OCI-LY7 (cell line): ENCODE measurements around the gene SLC22A4. TPM values are rescaled to one million over a fixed set of nuclear protein-coding genes. Genes with fewer than 3 reads are reported as not detected.

ENCODE experiments used
- BruUV-seq: library from RNA; stranded (reverse); fragments of 400-500 nt; replicated peaks from 2 replicates; lab custom pipeline; 2021; lab: Mats Ljungman, UMichigan
- CTCF ChIA-PET: fragments of 300-600 bp; sonication (Branson Sonifier 250); formaldehyde crosslinking; loops from one replicate; lab custom pipeline; 2022; ENCODE audit warnings: antibody characterized with exemption; ENCODE audit not compliant: unreplicated experiment; lab: Charles Lee
- POLR2A ChIA-PET: fragments of 300-600 bp; sonication (Branson Sonifier 250); formaldehyde crosslinking; loops from one replicate; lab custom pipeline; 2022; ENCODE audit warnings: antibody characterized with exemption; lab: Charles Lee
- DNase-seq: peaks from one replicate; pipeline ENCODE4 v3.0.0-alpha.2; 2015; ENCODE audit warnings: low spot score
- H2AFZ ChIP-seq: fragments of 200-600 bp; sonication (generic), shearing (Covaris generic); 2 replicates; pipeline ENCODE4 v1.6.1; 2014; ENCODE audit warnings: mild to moderate bottlenecking, antibody characterized with exemption, low read length, moderate library complexity
- H3K27ac ChIP-seq: fragments of 200-600 bp; sonication (generic); 2 replicates; pipeline ENCODE4 v1.5.1; 2014; ENCODE audit warnings: mixed run types, low read depth, mild to moderate bottlenecking, moderate library complexity, low read length, inconsistent platforms; ENCODE audit not compliant: poor library complexity, severe bottlenecking
- H3K36me3 ChIP-seq: fragments of 200-600 bp; sonication (generic); 2 replicates; pipeline ENCODE4 v1.6.1; 2014; ENCODE audit warnings: mild to moderate bottlenecking, antibody characterized with exemption, low read length, moderate library complexity, mixed read lengths; ENCODE audit not compliant: insufficient read depth
- H3K4me1 ChIP-seq: fragments of 200-600 bp; sonication (generic); 2 replicates; pipeline ENCODE4 v1.5.1; 2014; ENCODE audit warnings: mild to moderate bottlenecking, low read length; ENCODE audit not compliant: insufficient read depth, poor library complexity, severe bottlenecking
- H3K4me2 ChIP-seq: fragments of 200-600 bp; sonication (generic); 2 replicates; pipeline ENCODE4 v1.6.1; 2014; ENCODE audit warnings: mild to moderate bottlenecking, low read length
- H3K4me3 ChIP-seq: fragments of 200-600 bp; sonication (generic); 2 replicates; pipeline ENCODE4 v1.5.1; 2014; ENCODE audit warnings: mild to moderate bottlenecking, low read depth, low read length; ENCODE audit not compliant: poor library complexity, severe bottlenecking
- H3K79me2 ChIP-seq: fragments of 200-600 bp; sonication (generic); 2 replicates; pipeline ENCODE4 v1.6.1; 2016; ENCODE audit warnings: low read depth, mild to moderate bottlenecking, low read length, moderate library complexity, mixed read lengths; ENCODE audit not compliant: insufficient read depth
- H3K9me2 ChIP-seq: fragments of 200-600 bp; sonication (generic); 2 replicates; pipeline ENCODE4 v1.6.1; 2016; ENCODE audit warnings: mild to moderate bottlenecking, low read length, mixed read lengths; ENCODE audit not compliant: insufficient read depth
- H3K9me3 ChIP-seq: fragments of 200-600 bp; sonication (generic); 2 replicates; pipeline ENCODE4 v1.6.1; 2014; ENCODE audit warnings: mild to moderate bottlenecking, mixed run types, low read length, mixed read lengths
- H4K20me1 ChIP-seq: fragments of 200-600 bp; sonication (generic); 2 replicates; pipeline ENCODE4 v1.6.1; 2014; ENCODE audit warnings: mild to moderate bottlenecking, antibody characterized with exemption, low read length, moderate library complexity, mixed read lengths; ENCODE audit not compliant: insufficient read depth
- CTCF ChIP-seq: fragments of 200-600 bp; sonication (generic); conservative IDR thresholded peaks from 2 replicates; pipeline ENCODE4 v1.5.1; 2014; ENCODE audit warnings: mild to moderate bottlenecking, antibody characterized with exemption, low read length, moderate library complexity, mixed read lengths
- EZH2phosphoT487 ChIP-seq: fragments of 200-600 bp; sonication (generic); IDR thresholded peaks from 2 replicates; pipeline ENCODE4 v1.6.1; 2018; ENCODE audit warnings: low read depth, borderline replicate concordance, mild to moderate bottlenecking, mixed run types, antibody characterized with exemption, low read length, moderate library complexity, mixed read lengths
- intact Hi-C: fragments of 100-400 bp; cut with micrococcal nuclease; formaldehyde crosslinking; loops from one replicate; pipeline ENCODE4 v1.10.0; 2022; ENCODE audit not compliant: unreplicated experiment
- total RNA-seq, 2 experiments: library from RNA; depleted of rRNA in 1 of 2; stranded (reverse); fragments of >200 nt in 1 of 2; shearing (Covaris generic) in 1 of 2; gene quantifications; 2 replicates each; pipeline ENCODE4 v1.2.3, GENCODE V29; 2014 to 2022

Gene SLC22A4
- total RNA-seq, 2 experiments from 2014 or later, result not detected

DNA sequence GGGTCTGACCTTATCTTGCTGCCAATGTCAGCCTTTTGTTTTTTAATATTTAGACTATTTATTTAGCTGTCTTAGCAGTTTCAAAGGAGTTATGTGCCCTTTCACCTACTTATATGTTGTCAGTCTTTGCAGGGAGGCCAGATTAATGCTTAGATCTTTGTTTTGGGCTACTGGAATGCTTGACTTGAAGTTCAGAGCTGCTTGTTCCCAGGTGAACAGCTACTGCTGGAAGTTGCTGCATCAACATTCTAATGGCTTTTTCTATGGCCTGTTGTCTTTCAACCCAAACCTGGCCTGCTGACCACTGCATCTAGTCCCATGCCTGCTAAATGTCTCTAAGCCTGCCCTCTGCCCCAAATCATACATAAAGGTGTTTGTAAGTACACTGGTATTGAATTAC, 78.3 kb downstream of the SLC22A4 start:
- intact Hi-C loops, result no loop called here
- CTCF ChIA-PET, result no interaction called here

GRCh38 chr5:132375957-132376356, 81.8 kb downstream of the SLC22A4 start:
- intact Hi-C loops, result no loop called here
- no TSS peak for BruUV-seq
- Histone ChIP-seq H3K4me3 (no peak overlapping the region), H3K9me2 (no peaks in the 10 kb centered on the region), H3K79me2 (no peaks in the 10 kb centered on the region), H3K4me1 (no peaks in the 10 kb centered on the region), H2AFZ (no peak overlapping the region), H3K36me3 (no peaks in the 10 kb centered on the region), H4K20me1 (no peaks in the 10 kb centered on the region), H3K27ac (no peak overlapping the region), H3K9me3 (no peaks in the 10 kb centered on the region), H3K4me2 (no peak overlapping the region)
- TF ChIP-seq EZH2phosphoT487, result no peak
- TF ChIP-seq CTCF, result no peak
- no peak for DNase-seq
- POLR2A ChIA-PET, result interaction anchor here (0.5 to 0.6 kb wide), 2 partner anchors 484 to 615 kb away, joined by 3 to 4 read pairs; no protein-coding TSS in a partner anchor
- CTCF ChIA-PET, result no interaction called here

More for the DNA sequence above, 78.3 kb downstream of the SLC22A4 start:
- H3K9me2 ChIP-seq, result no peaks in the 10 kb centered on the region
- TF ChIP-seq CTCF (no peak), EZH2phosphoT487 (no peak)
- H3K4me2 ChIP-seq, result no peak overlapping the region
- H3K4me3 ChIP-seq, result no peak overlapping the region
- BruUV-seq, result no TSS peak
- no peaks in the 10 kb centered on the region for H3K9me3 ChIP-seq
- no peak overlapping the region for H2AFZ ChIP-seq
- no peak for DNase-seq
- no peak overlapping the region for H3K27ac ChIP-seq
- H3K4me1 ChIP-seq, result no peaks in the 10 kb centered on the region
- H3K79me2 ChIP-seq, result no peaks in the 10 kb centered on the region
- no peaks in the 10 kb centered on the region for H4K20me1 ChIP-seq
- no peaks in the 10 kb centered on the region for H3K36me3 ChIP-seq
- POLR2A ChIA-PET, result interaction anchor here (1.5 kb wide), 1 partner anchor 14 kb away, joined by 4 read pairs; no protein-coding TSS in a partner anchor

GRCh38 chr5:132376694-132377641, 82.8 kb downstream of the SLC22A4 start:
- TF ChIP-seq EZH2phosphoT487 (no peak), CTCF (no peak)
- H3K9me2 ChIP-seq, result no peaks in the 10 kb centered on the region
- no TSS peak for BruUV-seq
- POLR2A ChIA-PET, result interaction anchor here (0.6 kb wide), 1 partner anchor 443 kb away, joined by 3 read pairs; no protein-coding TSS in a partner anchor
- no peaks in the 10 kb centered on the region for H3K36me3 ChIP-seq
- no peaks in the 10 kb centered on the region for H3K9me3 ChIP-seq
- H2AFZ ChIP-seq, result no peak overlapping the region
- CTCF ChIA-PET, result no interaction called here
- no peak for DNase-seq
- H3K79me2 ChIP-seq, result no peaks in the 10 kb centered on the region
- H3K27ac ChIP-seq, result no peak overlapping the region
- H3K4me3 ChIP-seq, result no peak overlapping the region
- H3K4me2 ChIP-seq, result no peak overlapping the region
- H4K20me1 ChIP-seq, result no peaks in the 10 kb centered on the region
- intact Hi-C loops, result no loop called here
- no peaks in the 10 kb centered on the region for H3K4me1 ChIP-seq
